CD4-positive, alpha-beta T cell treated with Interleukin-6 at 100 ng/mL for 8 hours (primary cell): Measurements from ENCODE around the gene NADK.
A peak's percentile ranks its signal among the peaks of the same experiment; 100 is the strongest.

Experiments
- DNase-seq: peaks from one replicate; pipeline ENCODE4 v3.0.0-alpha.2; 2020; ENCODE audit warnings: mixed read lengths, low spot score

NADK gene

GRCh38 chr1:1777950-1778662 is at the start of gene NADK:
Gene NADK (minus strand): TSS chr1:1778470. CDS start chr1:1765406, 13,064 bp downstream.
- peak; percentile 65 for DNase-seq

- DNase-seq = no peak
Measured at GRCh38 chr1:1827089-1827848, 49.0 kb upstream of the NADK start.

GRCh38 chr1:1826356-1827088 is 48.3 kb upstream of the NADK start:
- DNase-seq = no peak

- DNase-seq = no peak
Measured at GRCh38 chr1:1825217-1825616, 46.9 kb upstream of the NADK start.

- no peak for DNase-seq
Measured at GRCh38 chr1:1819762-1820161, 41.5 kb upstream of the NADK start.

- DNase-seq = no peak
Measured at GRCh38 chr1:1817221-1817620, 39.0 kb upstream of the NADK start.

- no peak for DNase-seq
Measured at GRCh38 chr1:1815606-1816281, 37.5 kb upstream of the NADK start.

GRCh38 chr1:1809489-1809888 is 31.2 kb upstream of the NADK start:
- DNase-seq = no peak

- DNase-seq = no peak
Measured at GRCh38 chr1:1808206-1808605, 29.9 kb upstream of the NADK start.

GRCh38 chr1:1806890-1807289 is 28.6 kb upstream of the NADK start:
- no peak for DNase-seq

GRCh38 chr1:1804301-1804700 is 26.0 kb upstream of the NADK start:
- DNase-seq = no peak

GRCh38 chr1:1802871-1803270 is 24.6 kb upstream of the NADK start:
- no peak for DNase-seq

- DNase-seq = no peak
Measured at GRCh38 chr1:1799716-1800115, 21.4 kb upstream of the NADK start.

- DNase-seq = no peak
Measured at GRCh38 chr1:1797731-1798341, 19.6 kb upstream of the NADK start.

GRCh38 chr1:1796466-1796865 is 18.2 kb upstream of the NADK start:
- DNase-seq = no peak

- DNase-seq = no peak
Measured at GRCh38 chr1:1794999-1795398, 16.7 kb upstream of the NADK start.

GRCh38 chr1:1793481-1794244 is 15.4 kb upstream of the NADK start:
- DNase-seq = no peak

GRCh38 chr1:1788646-1789431 is 10.6 kb upstream of the NADK start:
- DNase-seq = no peak

GRCh38 chr1:1788136-1788535 is 9.9 kb upstream of the NADK start:
- no peak for DNase-seq
